Measurements from ENCODE around the gene EBF3. TPM values are rescaled to one million over a fixed set of nuclear protein-coding genes. Genes with fewer than 3 reads are reported as not detected.

EBF3 gene
- total RNA-seq, 1 experiment from 2014 or later, result not detected

GRCh38 chr10:129926066-129927055 is 37.7 kb downstream of the EBF3 start:
- TF ChIP-seq EZH2 (IDR thresholded peaks at IDR 0.05; ENCODE audit: low read depth) (no peak), CTCF (conservative IDR thresholded peaks at IDR 0.05) (no peak)
- H2AFZ ChIP-seq, result no peak overlapping the region
- no peak overlapping the region for H3K4me2 ChIP-seq
- intact Hi-C loops (cut with micrococcal nuclease; ENCODE audit: unreplicated experiment), result no loop called here
- no TSS peak for BruUV-seq (replicated peaks)
- H3K9me3 ChIP-seq (ENCODE audit: insufficient read depth, low read depth), result no peaks in the 10 kb centered on the region
- H3K36me3 ChIP-seq (ENCODE audit: low read depth), result no peaks in the 10 kb centered on the region
- no peaks in the 10 kb centered on the region for H3K9me2 ChIP-seq (ENCODE audit: insufficient read depth)
- ChIA-PET CTCF (no interaction called here), POLR2A (ENCODE audit: unreplicated experiment) (no interaction called here)
- H3K4me3 ChIP-seq, result no peak overlapping the region
- no peaks in the 10 kb centered on the region for H3K4me1 ChIP-seq (replicated peaks; ENCODE audit: insufficient read depth)
- no peak for DNase-seq
- no peaks in the 10 kb centered on the region for H3K79me2 ChIP-seq (ENCODE audit: low read depth)
- no peaks in the 10 kb centered on the region for H4K20me1 ChIP-seq (ENCODE audit: insufficient read depth)
- H3K27me3 ChIP-seq (ENCODE audit: insufficient read depth, low read depth), result peaks cover 35% of the 10 kb centered on the region
- H3K27ac ChIP-seq, result no peak overlapping the region
- H3F3A ChIP-seq (ENCODE audit: insufficient read depth, low read depth), result no peaks in the 10 kb centered on the region

GRCh38 chr10:129924375-129925085 is 39.5 kb downstream of the EBF3 start:
- Histone ChIP-seq H3K4me1 (replicated peaks; ENCODE audit: insufficient read depth) (no peaks in the 10 kb centered on the region), H3K36me3 (ENCODE audit: low read depth) (no peaks in the 10 kb centered on the region), H4K20me1 (ENCODE audit: insufficient read depth) (no peaks in the 10 kb centered on the region), H3K9me3 (ENCODE audit: insufficient read depth, low read depth) (no peaks in the 10 kb centered on the region), H3K4me2 (no peak overlapping the region), H3K79me2 (ENCODE audit: low read depth) (no peaks in the 10 kb centered on the region), H3K4me3 (no peak overlapping the region), H3F3A (ENCODE audit: insufficient read depth, low read depth) (no peaks in the 10 kb centered on the region), H3K27me3 (ENCODE audit: insufficient read depth, low read depth) (peaks cover 37% of the 10 kb centered on the region), H2AFZ (no peak overlapping the region), H3K27ac (no peak overlapping the region), H3K9me2 (ENCODE audit: insufficient read depth) (no peaks in the 10 kb centered on the region)
- BruUV-seq (replicated peaks), result no TSS peak
- CTCF ChIA-PET, result no interaction called here
- TF ChIP-seq EZH2 (IDR thresholded peaks at IDR 0.05; ENCODE audit: low read depth), result no peak
- no peak for TF ChIP-seq CTCF (conservative IDR thresholded peaks at IDR 0.05)
- no peak for DNase-seq
- POLR2A ChIA-PET (ENCODE audit: unreplicated experiment), result no interaction called here
- intact Hi-C loops (cut with micrococcal nuclease; ENCODE audit: unreplicated experiment), result no loop called here

- Histone ChIP-seq H3K9me3 (ENCODE audit: insufficient read depth, low read depth) (no peaks in the 10 kb centered on the region), H3K27ac (no peak overlapping the region), H3K79me2 (ENCODE audit: low read depth) (no peaks in the 10 kb centered on the region), H3K36me3 (ENCODE audit: low read depth) (no peaks in the 10 kb centered on the region), H2AFZ (no peak overlapping the region), H3K4me2 (no peak overlapping the region), H3K27me3 (ENCODE audit: insufficient read depth, low read depth) (peaks cover 49% of the 10 kb centered on the region), H4K20me1 (ENCODE audit: insufficient read depth) (no peaks in the 10 kb centered on the region), H3K4me3 (no peak overlapping the region), H3K9me2 (ENCODE audit: insufficient read depth) (no peaks in the 10 kb centered on the region), H3F3A (ENCODE audit: insufficient read depth, low read depth) (no peaks in the 10 kb centered on the region), H3K4me1 (replicated peaks; ENCODE audit: insufficient read depth) (no peaks in the 10 kb centered on the region)
- CTCF ChIA-PET, result no interaction called here
- TF ChIP-seq EZH2 (IDR thresholded peaks at IDR 0.05; ENCODE audit: low read depth) (no peak), CTCF (conservative IDR thresholded peaks at IDR 0.05) (no peak)
- BruUV-seq (replicated peaks), result no TSS peak
- no peak for DNase-seq
- POLR2A ChIA-PET (ENCODE audit: unreplicated experiment), result no interaction called here
- intact Hi-C loops (cut with micrococcal nuclease; ENCODE audit: unreplicated experiment), result no loop called here
Observed at GRCh38 chr10:129922598-129923123, 41.4 kb downstream of the EBF3 start.

Data from PC-9 (cell line).